ENCODE results near the gene GAMT.

GAMT gene

GRCh38 chr19:1438933-1439354 lies 37.6 kb upstream of the GAMT start:
- TF ChIP-seq GATA1 (IDR thresholded peaks at IDR 0.05; ENCODE audit: low read depth, low read length) (no peak), POLR2A (IDR thresholded peaks at IDR 0.05; ENCODE audit: low read length) (no peak)
- DNase-seq, result no peak

- peak; percentile 97 to 99 for DNase-seq
- peak; percentile 97 for TF ChIP-seq POLR2A (IDR thresholded peaks at IDR 0.05; ENCODE audit: low read length)
- no peak for TF ChIP-seq GATA1 (IDR thresholded peaks at IDR 0.05; ENCODE audit: low read depth, low read length)
Measured at GRCh38 chr19:1438035-1438932, 36.9 kb upstream of the GAMT start, which contains the start of gene RPS15. RPS15 (plus strand) TSS chr19:1438396; CDS start chr19:1438426, 30 bp downstream.

GRCh38 chr19:1437609-1438008 lies 36.3 kb upstream of the GAMT start:
- TF ChIP-seq POLR2A (IDR thresholded peaks at IDR 0.05; ENCODE audit: low read length) (no peak), GATA1 (IDR thresholded peaks at IDR 0.05; ENCODE audit: low read depth, low read length) (no peak)
- DNase-seq, result no peak

- DNase-seq, result no peak
- no peak for TF ChIP-seq POLR2A (IDR thresholded peaks at IDR 0.05; ENCODE audit: low read length)
- no peak for TF ChIP-seq GATA1 (IDR thresholded peaks at IDR 0.05; ENCODE audit: low read depth, low read length)
Measured at GRCh38 chr19:1435378-1435989, 34.1 kb upstream of the GAMT start.

GRCh38 chr19:1434577-1435060 lies 33.3 kb upstream of the GAMT start:
- TF ChIP-seq GATA1 (IDR thresholded peaks at IDR 0.05; ENCODE audit: low read depth, low read length), result no peak
- TF ChIP-seq POLR2A (IDR thresholded peaks at IDR 0.05; ENCODE audit: low read length), result no peak
- DNase-seq, result no peak

- TF ChIP-seq POLR2A (IDR thresholded peaks at IDR 0.05; ENCODE audit: low read length) (no peak), GATA1 (IDR thresholded peaks at IDR 0.05; ENCODE audit: low read depth, low read length) (no peak)
- no peak for DNase-seq
Measured at GRCh38 chr19:1434040-1434366, 32.7 kb upstream of the GAMT start.

- DNase-seq, result no peak
- no peak for TF ChIP-seq GATA1 (IDR thresholded peaks at IDR 0.05; ENCODE audit: low read depth, low read length)
- TF ChIP-seq POLR2A (IDR thresholded peaks at IDR 0.05; ENCODE audit: low read length), result no peak
Measured at GRCh38 chr19:1433119-1434039, 32.0 kb upstream of the GAMT start.

- DNase-seq, result no peak
- TF ChIP-seq GATA1 (IDR thresholded peaks at IDR 0.05; ENCODE audit: low read depth, low read length) (no peak), POLR2A (IDR thresholded peaks at IDR 0.05; ENCODE audit: low read length) (no peak)
Measured at GRCh38 chr19:1432507-1432887, 31.2 kb upstream of the GAMT start.

GRCh38 chr19:1431759-1432506 lies 30.6 kb upstream of the GAMT start:
- TF ChIP-seq POLR2A (IDR thresholded peaks at IDR 0.05; ENCODE audit: low read length), result no peak
- no peak for DNase-seq

GRCh38 chr19:1430246-1430645 lies 28.9 kb upstream of the GAMT start:
- TF ChIP-seq POLR2A (IDR thresholded peaks at IDR 0.05; ENCODE audit: low read length) (no peak), GATA1 (IDR thresholded peaks at IDR 0.05; ENCODE audit: low read depth, low read length) (no peak)

GRCh38 chr19:1429750-1430149 lies 28.4 kb upstream of the GAMT start:
- DNase-seq, result no peak
- TF ChIP-seq GATA1 (IDR thresholded peaks at IDR 0.05; ENCODE audit: low read depth, low read length) (no peak), POLR2A (IDR thresholded peaks at IDR 0.05; ENCODE audit: low read length) (no peak)

More at GRCh38 chr19:1430246-1430645, 28.9 kb upstream of the GAMT start:
- no peak for DNase-seq

GRCh38 chr19:1428738-1429391 lies 27.5 kb upstream of the GAMT start:
- TF ChIP-seq GATA1 (IDR thresholded peaks at IDR 0.05; ENCODE audit: low read depth, low read length), result no peak
- no peak for TF ChIP-seq POLR2A (IDR thresholded peaks at IDR 0.05; ENCODE audit: low read length)
- no peak for DNase-seq

All from erythroblast (primary cell).